Measurements from ENCODE around the gene DGCR2. TPM values are rescaled to one million over a fixed set of nuclear protein-coding genes. Genes with fewer than 3 reads are reported as not detected.

Gene DGCR2
- total RNA-seq, 6 experiments from 2014 or later = 19.8 to 31.7 (median 24.7) TPM

DNA sequence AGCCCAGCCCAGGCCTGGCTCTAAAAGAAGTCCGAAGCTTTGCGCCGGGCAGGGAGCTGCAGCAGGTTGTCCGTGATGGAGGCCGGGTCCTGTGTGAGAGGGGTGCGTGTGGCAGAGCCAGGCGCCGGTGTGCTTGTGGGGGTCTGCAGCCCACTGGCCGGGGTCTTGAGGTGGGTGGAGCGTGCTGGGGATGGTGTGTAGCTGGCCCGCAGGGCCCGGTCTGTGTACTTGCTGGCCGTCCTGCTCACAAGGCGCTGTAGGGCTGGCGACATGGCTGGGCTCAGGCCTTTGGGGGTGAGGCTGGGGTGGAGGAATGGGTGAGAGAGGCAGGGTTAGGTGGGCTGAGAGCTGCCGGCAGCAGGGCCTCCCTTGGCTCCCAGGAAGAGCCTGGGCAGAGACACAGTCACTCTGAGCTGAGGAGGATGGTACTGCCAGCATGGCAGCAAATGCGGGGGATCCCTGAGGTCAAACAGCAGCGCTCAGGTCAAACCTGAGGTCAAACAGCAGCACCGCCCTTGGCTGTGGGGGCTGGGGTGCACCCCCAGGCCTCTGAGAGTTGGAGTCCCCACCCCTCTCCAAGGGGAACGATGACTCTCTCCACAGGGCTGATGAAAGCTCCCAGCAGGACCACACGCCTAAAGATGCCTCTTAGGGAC is 12.1 kb upstream of the DGCR2 start:
- no peak overlapping the region for H3K27ac ChIP-seq
- intact Hi-C loops (cut with DNase I) = no loop called here
- no peaks in the 10 kb centered on the region for H3K27me3 ChIP-seq
- H3K4me3 ChIP-seq = no peak overlapping the region
- H3K4me1 ChIP-seq = no peaks in the 10 kb centered on the region
- ATAC-seq (no peak), DNase-seq (no peak)
- peaks cover 0 to 26% (median 12%) of the 10 kb centered on the region in 4 donors for H3K36me3 ChIP-seq
- H3K9me3 ChIP-seq = no peaks in the 10 kb centered on the region
- TF ChIP-seq, protein P1, sequence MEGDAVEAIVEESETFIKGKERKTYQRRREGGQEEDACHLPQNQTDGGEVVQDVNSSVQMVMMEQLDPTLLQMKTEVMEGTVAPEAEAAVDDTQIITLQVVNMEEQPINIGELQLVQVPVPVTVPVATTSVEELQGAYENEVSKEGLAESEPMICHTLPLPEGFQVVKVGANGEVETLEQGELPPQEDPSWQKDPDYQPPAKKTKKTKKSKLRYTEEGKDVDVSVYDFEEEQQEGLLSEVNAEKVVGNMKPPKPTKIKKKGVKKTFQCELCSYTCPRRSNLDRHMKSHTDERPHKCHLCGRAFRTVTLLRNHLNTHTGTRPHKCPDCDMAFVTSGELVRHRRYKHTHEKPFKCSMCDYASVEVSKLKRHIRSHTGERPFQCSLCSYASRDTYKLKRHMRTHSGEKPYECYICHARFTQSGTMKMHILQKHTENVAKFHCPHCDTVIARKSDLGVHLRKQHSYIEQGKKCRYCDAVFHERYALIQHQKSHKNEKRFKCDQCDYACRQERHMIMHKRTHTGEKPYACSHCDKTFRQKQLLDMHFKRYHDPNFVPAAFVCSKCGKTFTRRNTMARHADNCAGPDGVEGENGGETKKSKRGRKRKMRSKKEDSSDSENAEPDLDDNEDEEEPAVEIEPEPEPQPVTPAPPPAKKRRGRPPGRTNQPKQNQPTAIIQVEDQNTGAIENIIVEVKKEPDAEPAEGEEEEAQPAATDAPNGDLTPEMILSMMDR (IDR thresholded peaks at IDR 0.05) = no peak
- TF ChIP-seq POLR2A (IDR thresholded peaks at IDR 0.05) = no peak
- WGBS (ENCODE audit: insufficient coverage, low coverage, low lambda C conversion rate, missing lambda C conversion rate) = no CpG with 5 or more reads among the region's 21 CpGs

DNA sequence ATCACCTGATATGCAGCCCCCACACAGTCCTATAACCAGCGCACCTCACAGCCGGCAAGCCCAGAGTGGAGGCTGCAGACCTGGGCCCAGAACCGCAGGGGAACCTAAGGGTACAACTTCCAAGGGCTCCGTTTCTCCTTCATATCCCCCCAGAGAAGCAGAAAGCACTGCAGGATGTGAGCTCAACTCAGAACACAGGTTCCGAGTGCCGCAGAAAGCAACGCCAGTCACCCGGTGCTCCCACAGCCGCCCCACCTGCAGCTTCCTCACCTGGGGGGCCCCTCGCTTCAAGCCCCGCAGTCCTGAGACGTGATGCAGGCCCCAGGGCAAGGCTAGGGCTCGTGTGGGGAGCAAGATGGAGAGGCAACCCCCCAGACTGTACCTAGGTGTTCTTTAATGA is 11.3 kb upstream of the DGCR2 start:
- Histone ChIP-seq H3K9me3 (no peaks in the 10 kb centered on the region), H3K4me3 (no peak overlapping the region), H3K4me1 (no peaks in the 10 kb centered on the region), H3K27me3 (no peaks in the 10 kb centered on the region), H3K27ac (no peak overlapping the region), H3K36me3 (peaks cover 0 to 19% (median 7%) of the 10 kb centered on the region in 4 donors)
- ATAC-seq (no peak), DNase-seq (no peak)
- intact Hi-C loops (cut with DNase I) = no loop called here
- no peak for TF ChIP-seq POLR2A (IDR thresholded peaks at IDR 0.05)
- no CpG with 5 or more reads among the region's 13 CpGs for WGBS (ENCODE audit: insufficient coverage, low coverage, low lambda C conversion rate, missing lambda C conversion rate)

GRCh38 chr22:19132693-19133400 is 10.6 kb upstream of the DGCR2 start:
- Histone ChIP-seq H3K27me3 (no peaks in the 10 kb centered on the region), H3K4me1 (no peaks in the 10 kb centered on the region), H3K4me3 (no peak overlapping the region), H3K9me3 (no peaks in the 10 kb centered on the region), H3K36me3 (peaks cover 0 to 18% (median 6%) of the 10 kb centered on the region in 4 donors), H3K27ac (no peak overlapping the region)
- intact Hi-C loops (cut with DNase I) = no loop called here
- ATAC-seq (peak in 1 of 4 donors; percentile 7), DNase-seq (no peak)
- TF ChIP-seq, protein P1 (IDR thresholded peaks at IDR 0.05) = no peak
- TF ChIP-seq POLR2A (IDR thresholded peaks at IDR 0.05) = no peak
- WGBS (ENCODE audit: insufficient coverage, low coverage, low lambda C conversion rate, missing lambda C conversion rate) = no CpG with 5 or more reads among the region's 9 CpGs

- H3K27me3 ChIP-seq = no peaks in the 10 kb centered on the region
- H3K4me3 ChIP-seq = no peak overlapping the region
- TF ChIP-seq POLR2A (IDR thresholded peaks at IDR 0.05) = no peak
- TF ChIP-seq, protein P1 (IDR thresholded peaks at IDR 0.05) = no peak
- 97% methylated on average over 10 of the region's 20 CpGs for WGBS (ENCODE audit: insufficient coverage, low coverage, low lambda C conversion rate, missing lambda C conversion rate)
- DNase-seq (no peak), ATAC-seq (no peak)
- intact Hi-C loops (cut with DNase I) = no loop called here
- peaks cover 0 to 18% (median 6%) of the 10 kb centered on the region in 4 donors for H3K36me3 ChIP-seq
- no peaks in the 10 kb centered on the region for H3K4me1 ChIP-seq
- H3K9me3 ChIP-seq = no peaks in the 10 kb centered on the region
- no peak overlapping the region for H3K27ac ChIP-seq
Measured at GRCh38 chr22:19132153-19132552, 9.9 kb upstream of the DGCR2 start.

- intact Hi-C loops (cut with DNase I) = no loop called here
- TF ChIP-seq, protein P1 (IDR thresholded peaks at IDR 0.05) = no peak
- no peak for TF ChIP-seq POLR2A (IDR thresholded peaks at IDR 0.05)
- Histone ChIP-seq H3K27me3 (no peaks in the 10 kb centered on the region), H3K36me3 (peaks cover 0 to 18% (median 5%) of the 10 kb centered on the region in 4 donors), H3K4me1 (no peaks in the 10 kb centered on the region), H3K27ac (no peak overlapping the region), H3K9me3 (no peaks in the 10 kb centered on the region), H3K4me3 (no peak overlapping the region)
- ATAC-seq (no peak), DNase-seq (no peak)
- 97% methylated on average over 6 of the region's 19 CpGs for WGBS (ENCODE audit: insufficient coverage, low coverage, low lambda C conversion rate, missing lambda C conversion rate)
Measured at GRCh38 chr22:19131685-19132015, 9.4 kb upstream of the DGCR2 start.
